ENCODE measurements around the gene SLC35C1.

Gene SLC35C1

GRCh38 chr11:45791524-45791923, 13.4 kb upstream of the SLC35C1 start:
- TF ChIP-seq ZFX (IDR thresholded peaks at IDR 0.05) = no peak
- no peak for TF ChIP-seq CTCF (conservative IDR thresholded peaks at IDR 0.05)
- H3K27ac ChIP-seq = no peak overlapping the region

GRCh38 chr11:45794169-45794568, 10.8 kb upstream of the SLC35C1 start:
- H3K27ac ChIP-seq = no peak overlapping the region
- TF ChIP-seq ZFX (IDR thresholded peaks at IDR 0.05) = no peak
- no peak for TF ChIP-seq CTCF (conservative IDR thresholded peaks at IDR 0.05)

GRCh38 chr11:45795379-45795778, 9.6 kb upstream of the SLC35C1 start:
- TF ChIP-seq CTCF (conservative IDR thresholded peaks at IDR 0.05) (no peak), ZFX (IDR thresholded peaks at IDR 0.05) (no peak)
- H3K27ac ChIP-seq = no peak overlapping the region

GRCh38 chr11:45796461-45796861, 8.5 kb upstream of the SLC35C1 start:
- TF ChIP-seq ZFX (IDR thresholded peaks at IDR 0.05) = no peak
- TF ChIP-seq CTCF (conservative IDR thresholded peaks at IDR 0.05) = no peak
- H3K27ac ChIP-seq = no peak overlapping the region

GRCh38 chr11:45798793-45799441, 6.0 kb upstream of the SLC35C1 start:
- H3K27ac ChIP-seq = no peak overlapping the region
- no peak for TF ChIP-seq CTCF (conservative IDR thresholded peaks at IDR 0.05)
- TF ChIP-seq ZFX (IDR thresholded peaks at IDR 0.05) = no peak

GRCh38 chr11:45799562-45799961, 5.4 kb upstream of the SLC35C1 start:
- no peak overlapping the region for H3K27ac ChIP-seq
- TF ChIP-seq ZFX (IDR thresholded peaks at IDR 0.05) = no peak
- TF ChIP-seq CTCF (conservative IDR thresholded peaks at IDR 0.05) = no peak

GRCh38 chr11:45800261-45800660, 4.7 kb upstream of the SLC35C1 start:
- no peak overlapping the region for H3K27ac ChIP-seq
- no peak for TF ChIP-seq ZFX (IDR thresholded peaks at IDR 0.05)
- no peak for TF ChIP-seq CTCF (conservative IDR thresholded peaks at IDR 0.05)

All from C4-2B (cell line).